SH-SY5Y (cell line): ENCODE data around the gene TMEM63B.

Source experiments
- GATA2 ChIP-seq: IDR thresholded peaks from 2 replicates; pipeline ENCODE4 v1.6.1; 2011; ENCODE audit warnings: mild to moderate bottlenecking, low read depth, low read length
- GATA3 ChIP-seq: IDR thresholded peaks from 2 replicates; pipeline ENCODE4 v1.6.1; 2011; ENCODE audit warnings: low read depth, mild to moderate bottlenecking, low read length, moderate library complexity

- TF ChIP-seq GATA3 = no peak
- no peak for TF ChIP-seq GATA2
These were observed 29.8 kb downstream of the TMEM63B start for GRCh38 chr6:44157152-44157521.
